ENCODE results near the gene COG5.

DNA sequence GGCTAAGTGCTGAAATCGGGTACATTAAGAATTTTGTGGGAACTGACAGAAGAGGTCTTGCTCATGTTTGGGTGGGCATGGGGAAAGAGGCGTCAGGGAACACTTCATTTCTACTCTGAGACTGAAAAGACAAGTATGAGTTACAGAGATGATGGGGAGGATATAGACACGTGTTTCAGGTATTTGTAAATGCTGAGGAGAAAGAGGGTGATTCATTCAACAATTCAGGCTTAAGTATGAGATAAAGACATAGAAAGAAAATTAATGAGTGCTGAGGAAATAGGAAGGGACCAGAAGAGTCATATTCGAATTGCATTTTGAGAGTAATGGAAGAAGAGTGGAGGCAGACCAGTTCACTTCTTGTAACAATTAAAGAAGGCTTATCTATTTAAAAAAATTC, 251.3 kb downstream of the COG5 start:
- TF ChIP-seq, protein P1, sequence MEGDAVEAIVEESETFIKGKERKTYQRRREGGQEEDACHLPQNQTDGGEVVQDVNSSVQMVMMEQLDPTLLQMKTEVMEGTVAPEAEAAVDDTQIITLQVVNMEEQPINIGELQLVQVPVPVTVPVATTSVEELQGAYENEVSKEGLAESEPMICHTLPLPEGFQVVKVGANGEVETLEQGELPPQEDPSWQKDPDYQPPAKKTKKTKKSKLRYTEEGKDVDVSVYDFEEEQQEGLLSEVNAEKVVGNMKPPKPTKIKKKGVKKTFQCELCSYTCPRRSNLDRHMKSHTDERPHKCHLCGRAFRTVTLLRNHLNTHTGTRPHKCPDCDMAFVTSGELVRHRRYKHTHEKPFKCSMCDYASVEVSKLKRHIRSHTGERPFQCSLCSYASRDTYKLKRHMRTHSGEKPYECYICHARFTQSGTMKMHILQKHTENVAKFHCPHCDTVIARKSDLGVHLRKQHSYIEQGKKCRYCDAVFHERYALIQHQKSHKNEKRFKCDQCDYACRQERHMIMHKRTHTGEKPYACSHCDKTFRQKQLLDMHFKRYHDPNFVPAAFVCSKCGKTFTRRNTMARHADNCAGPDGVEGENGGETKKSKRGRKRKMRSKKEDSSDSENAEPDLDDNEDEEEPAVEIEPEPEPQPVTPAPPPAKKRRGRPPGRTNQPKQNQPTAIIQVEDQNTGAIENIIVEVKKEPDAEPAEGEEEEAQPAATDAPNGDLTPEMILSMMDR (IDR thresholded peaks at IDR 0.05; ENCODE audit: poor library complexity) = no peak
- TF ChIP-seq EZH2phosphoT487 (IDR thresholded peaks at IDR 0.05; ENCODE audit: low read depth, severe bottlenecking, unreplicated experiment) = no peak
- TF ChIP-seq EZH2 (IDR thresholded peaks at IDR 0.05; ENCODE audit: borderline replicate concordance) = no peak
